GM12878 (cell line): ENCODE data around the gene UTP11. TPM values are rescaled to one million over a fixed set of nuclear protein-coding genes. Genes with fewer than 3 reads are reported as not detected.

Source experiments
- ATAC-seq: fragments of 200-7000 bp; cut with Tn5 transposase; 3 replicates; pipeline ENCODE4 v1.9.1; 2020; ENCODE audit warnings: mild to moderate bottlenecking, moderate library complexity
- BruUV-seq: library from RNA; stranded (reverse); fragments of 400-500 nt; replicated peaks from 2 replicates; lab custom pipeline; 2021; lab: Mats Ljungman, UMichigan
- CTCF ChIA-PET: fragments of 300-600 bp; sonication (Branson Sonifier 250); formaldehyde crosslinking; extraction: SDS; loops from one replicate; lab custom pipeline; 2021; ENCODE audit warnings: inconsistent platforms; lab: Yijun Ruan, JAX
- POLR2A ChIA-PET: fragments of 350-600 bp; formaldehyde crosslinking; extraction: SDS; loops from one replicate; lab custom pipeline; 2021; ENCODE audit warnings: inconsistent platforms; lab: Charles Lee
- RAD21 ChIA-PET: fragments of 300-600 bp; sonication (Branson Sonifier 250); formaldehyde crosslinking; loops from one replicate; lab custom pipeline; 2023; ENCODE audit warnings: antibody characterized with exemption; ENCODE audit not compliant: unreplicated experiment; lab: Charles Lee
- SMC1A ChIA-PET: fragments of 300-600 bp; sonication (Branson Sonifier 250); formaldehyde crosslinking; loops from one replicate; lab custom pipeline; 2023; ENCODE audit not compliant: unreplicated experiment, uncharacterized antibody; lab: Charles Lee
- DNase-seq: peaks from one replicate; pipeline ENCODE4 v3.0.0-alpha.2; 2011; ENCODE audit warnings: low read depth, low spot score
- FAIRE-seq: peaks from 3 replicates; lab custom pipeline; 2011; peaks lifted over from hg19 to GRCh38; lab: Jason Lieb, UNC
- H2AFZ ChIP-seq: 2 replicates; pipeline ENCODE4 v1.6.0; 2011; ENCODE audit warnings: low read depth, low read length, control low read depth; ENCODE audit not compliant: control insufficient read depth
- H3K27ac ChIP-seq: 2 replicates; pipeline ENCODE4 v1.5.1; 2011; ENCODE audit warnings: control low read depth; ENCODE audit not compliant: control insufficient read depth, insufficient read depth
- H3K27me3 ChIP-seq, 2 experiments: replicated peaks in 1 of 2; 2 replicates each; pipeline versions ENCODE4 v1.6.0 to v1.6.1; 2011; ENCODE audit warnings: low read length in 1 of 2; ENCODE audit not compliant: control insufficient read depth in 2 of 2, insufficient read depth in 2 of 2
- H3K36me3 ChIP-seq, 2 experiments: 2 replicates each; pipeline ENCODE4 v1.5.1; 2011; ENCODE audit warnings: low read length in 1 of 2; ENCODE audit not compliant: control insufficient read depth in 2 of 2, insufficient read depth in 2 of 2
- H3K4me1 ChIP-seq: 2 replicates; pipeline ENCODE4 v1.6.1; 2011; ENCODE audit warnings: mild to moderate bottlenecking, low read length, moderate library complexity, mixed read lengths; ENCODE audit not compliant: control insufficient read depth, insufficient read depth
- H3K4me2 ChIP-seq: 2 replicates; pipeline ENCODE4 v1.6.0; 2011; ENCODE audit warnings: control low read depth; ENCODE audit not compliant: control insufficient read depth, insufficient read depth
- H3K4me3 ChIP-seq: fragments of 200-600 bp; sonication (generic); 2 replicates; pipeline ENCODE4 v1.5.1; 2016
- H3K79me2 ChIP-seq: 2 replicates; pipeline ENCODE4 v1.6.0; 2011; ENCODE audit warnings: low read length; ENCODE audit not compliant: control insufficient read depth, insufficient read depth
- H3K9ac ChIP-seq: 2 replicates; pipeline ENCODE4 v1.8.0; 2011; ENCODE audit warnings: low read length, control low read depth, mixed read lengths; ENCODE audit not compliant: control insufficient read depth, insufficient read depth
- H3K9me3 ChIP-seq: replicated peaks from 3 replicates; pipeline ENCODE4 v1.5.1; 2011; ENCODE audit warnings: mild to moderate bottlenecking, low read length; ENCODE audit not compliant: control insufficient read depth, insufficient read depth
- H4K20me1 ChIP-seq: 2 replicates; pipeline ENCODE4 v1.6.0; 2011; ENCODE audit not compliant: control insufficient read depth, insufficient read depth
- BCL11A ChIP-seq: IDR thresholded peaks from 2 replicates; pipeline ENCODE4 v1.6.1; 2011; ENCODE audit warnings: low read depth, low read length
- CHD1 ChIP-seq: IDR thresholded peaks from 2 replicates; pipeline ENCODE4 v1.6.1; 2012; ENCODE audit warnings: low read depth, low read length, improper control_type of control experiment
- EED ChIP-seq: sonication (generic); IDR thresholded peaks from 2 replicates; pipeline ENCODE4 v1.6.1; 2016; ENCODE audit warnings: antibody characterized with exemption, low read depth
- NRF1 ChIP-seq: conservative IDR thresholded peaks from 2 replicates; pipeline ENCODE4 v1.6.1; 2011; ENCODE audit warnings: mild to moderate bottlenecking, low read depth, low read length, improper control_type of control experiment
- POLR2A ChIP-seq: IDR thresholded peaks from 2 replicates; pipeline ENCODE4 v1.6.1; 2011; ENCODE audit warnings: low read depth, mild to moderate bottlenecking, low read length
- POLR2AphosphoS5 ChIP-seq: IDR thresholded peaks from 2 replicates; pipeline ENCODE4 v1.6.1; 2011; ENCODE audit warnings: mild to moderate bottlenecking, low read length, inconsistent platforms
- RBBP5 ChIP-seq: fragments of 200-600 bp; sonication (generic); conservative IDR thresholded peaks from 2 replicates; pipeline ENCODE4 v1.6.1; 2016
- SIN3A ChIP-seq: IDR thresholded peaks from 2 replicates; pipeline ENCODE4 v1.6.1; 2012; ENCODE audit warnings: low read depth, low read length, improper control_type of control experiment
- WGBS: methylation state at CpG from one replicate; pipeline ENCODE4 v1.1.6; 2016; ENCODE audit warnings: low lambda C conversion rate; ENCODE audit not compliant: insufficient replicate concordance, insufficient coverage; ENCODE audit errors: missing lambda C conversion rate; 5-methylcytosine and 5-hydroxymethylcytosine counted together
- in situ Hi-C: fragments of 300-500 bp; cut with MboI; formaldehyde crosslinking; loops from 9 replicates; pipeline ENCODE4 v1.14.3; 2018; ENCODE audit warnings: mixed read lengths
- intact Hi-C: fragments of 100-400 bp; cut with micrococcal nuclease; formaldehyde crosslinking; loops from one replicate; pipeline ENCODE4 v1.14.2; 2022; ENCODE audit not compliant: unreplicated experiment
- polyA plus RNA-seq, 11 experiments: library from polyadenylated mRNA; depleted of rRNA in 4 of 11; unstranded in 6 of 11; stranded (reverse) in 5 of 11; fragments of >200 nt; fragmentation: Nextera tagmentation in 4 of 11; fragmentation: Illumina TruSeq in 1 of 11; extraction: Ambion mirVana in 4 of 11; extraction: Trizol in 1 of 11; gene quantifications; 1 replicate in 1 of 11; 2 replicates in 10 of 11; pipeline versions ENCODE4 v1.2.1 to v1.2.3, GENCODE V29; 2011 to 2016; ENCODE audit warnings: inconsistent platforms in 2 of 11, missing spikeins in 2 of 11, low read depth in 1 of 11
- total RNA-seq, 4 experiments: library from RNA; depleted of rRNA in 3 of 4; stranded (reverse); fragments of >200 nt in 3 of 4; fragmentation: Illumina TruSeq in 1 of 4; extraction: Trizol in 1 of 4; gene quantifications; 2 replicates each; pipeline versions ENCODE4 v1.2.1 to v1.2.3, GENCODE V29; 2013 to 2021
- TF ChIP-seq, protein P1 (sequence below): fragments of 450-650 bp; formaldehyde crosslinking; IDR thresholded peaks from 2 replicates; pipeline ENCODE4 v1.5.0; 2022; ENCODE audit warnings: mild to moderate bottlenecking, missing genetic modification characterization

The UTP11 gene
- total and polyA plus RNA-seq, 10 of the 15 experiments (the other 5 are each of a cell fraction or from before 2014, with no cell fraction given) = 34.5 to 146 (median 64.2) TPM

DNA sequence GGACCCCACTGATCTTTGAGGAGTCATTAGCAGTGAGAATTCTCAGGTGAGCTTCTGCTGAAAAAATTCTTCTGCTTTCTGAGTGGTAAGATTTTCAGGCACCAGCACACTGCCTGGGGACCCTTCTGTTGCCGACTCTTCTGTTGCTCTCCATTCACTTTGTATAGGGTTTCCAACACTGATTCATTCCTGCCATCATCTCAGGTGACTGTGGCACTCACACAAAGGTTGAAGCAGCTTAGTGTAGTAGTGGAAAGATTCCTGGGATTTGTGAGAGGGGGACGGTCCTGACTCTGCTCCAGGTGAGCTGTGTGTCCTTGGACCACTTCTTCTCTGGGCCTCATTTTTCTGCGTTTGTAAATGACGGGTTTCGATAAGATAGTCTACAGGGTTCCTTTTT, 9.4 kb downstream of the UTP11 start (continued):
- TF ChIP-seq, protein P1, sequence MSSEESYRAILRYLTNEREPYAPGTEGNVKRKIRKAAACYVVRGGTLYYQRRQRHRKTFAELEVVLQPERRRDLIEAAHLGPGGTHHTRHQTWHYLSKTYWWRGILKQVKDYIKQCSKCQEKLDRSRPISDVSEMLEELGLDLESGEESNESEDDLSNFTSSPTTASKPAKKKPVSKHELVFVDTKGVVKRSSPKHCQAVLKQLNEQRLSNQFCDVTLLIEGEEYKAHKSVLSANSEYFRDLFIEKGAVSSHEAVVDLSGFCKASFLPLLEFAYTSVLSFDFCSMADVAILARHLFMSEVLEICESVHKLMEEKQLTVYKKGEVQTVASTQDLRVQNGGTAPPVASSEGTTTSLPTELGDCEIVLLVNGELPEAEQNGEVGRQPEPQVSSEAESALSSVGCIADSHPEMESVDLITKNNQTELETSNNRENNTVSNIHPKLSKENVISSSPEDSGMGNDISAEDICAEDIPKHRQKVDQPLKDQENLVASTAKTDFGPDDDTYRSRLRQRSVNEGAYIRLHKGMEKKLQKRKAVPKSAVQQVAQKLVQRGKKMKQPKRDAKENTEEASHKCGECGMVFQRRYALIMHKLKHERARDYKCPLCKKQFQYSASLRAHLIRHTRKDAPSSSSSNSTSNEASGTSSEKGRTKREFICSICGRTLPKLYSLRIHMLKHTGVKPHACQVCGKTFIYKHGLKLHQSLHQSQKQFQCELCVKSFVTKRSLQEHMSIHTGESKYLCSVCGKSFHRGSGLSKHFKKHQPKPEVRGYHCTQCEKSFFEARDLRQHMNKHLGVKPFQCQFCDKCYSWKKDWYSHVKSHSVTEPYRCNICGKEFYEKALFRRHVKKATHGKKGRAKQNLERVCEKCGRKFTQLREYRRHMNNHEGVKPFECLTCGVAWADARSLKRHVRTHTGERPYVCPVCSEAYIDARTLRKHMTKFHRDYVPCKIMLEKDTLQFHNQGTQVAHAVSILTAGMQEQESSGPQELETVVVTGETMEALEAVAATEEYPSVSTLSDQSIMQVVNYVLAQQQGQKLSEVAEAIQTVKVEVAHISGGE = no peak
- no peak for TF ChIP-seq POLR2AphosphoS5

GRCh38 chr1:38022810-38023209, 10.3 kb downstream of the UTP11 start:
- Histone ChIP-seq H3K9ac (no peak overlapping the region), H3K4me3 (no peak overlapping the region), H3K9me3 (no peaks in the 10 kb centered on the region), H4K20me1 (no peaks in the 10 kb centered on the region), H3K27ac (no peak overlapping the region), H3K36me3 (peaks cover 6 to 19% of the 10 kb centered on the region in 2 experiments), H3K27me3 (no peaks in the 10 kb centered on the region), H3K4me1 (peaks cover 14% of the 10 kb centered on the region), H2AFZ (no peak overlapping the region), H3K79me2 (no peaks in the 10 kb centered on the region), H3K4me2 (no peak overlapping the region)
- FAIRE-seq (no peak), DNase-seq (no peak), ATAC-seq (no peak)
- TF ChIP-seq NRF1 (no peak), POLR2A (no peak), SIN3A (no peak), EED (no peak), CHD1 (no peak), RBBP5 (no peak), BCL11A (no peak)
- no TSS peak for BruUV-seq
- intact Hi-C loops = no loop called here
- RAD21 ChIA-PET = interaction anchor here (1.0 kb wide), 1 partner anchor 31 kb away, joined by 5 read pairs; no protein-coding TSS in a partner anchor
- in situ Hi-C loops = no loop called here
- CTCF ChIA-PET = interaction anchor here (13.9 kb wide), 1 partner anchor 48 kb away, joined by 252 read pairs; no protein-coding TSS in a partner anchor
- POLR2A ChIA-PET = interaction anchor here (0.6 to 0.8 kb wide), 3 partner anchors 8 to 64 kb away, joined by 3 to 8 read pairs (median 4); no protein-coding TSS in a partner anchor
- SMC1A ChIA-PET = interaction anchor here (0.6 to 2.4 kb wide), 8 partner anchors 24 to 812 kb away, joined by 3 to 11 read pairs (median 3); partner anchors contain the start of gene POU3F1
- WGBS = 100% methylated on average over 3 of the region's 3 CpGs
